ENCODE data around the gene LHX8. TPM values are rescaled to one million over a fixed set of nuclear protein-coding genes. Genes with fewer than 3 reads are reported as not detected.

The LHX8 gene
- total and polyA plus RNA-seq, 10 of the 15 experiments (the other 5 are each of a cell fraction or from before 2014, with no cell fraction given) = not detected

- POLR2A ChIA-PET = no interaction called here
- Histone ChIP-seq H3K4me2 (ENCODE audit: control insufficient read depth, insufficient read depth) (no peak overlapping the region), H3K4me1 (ENCODE audit: control insufficient read depth, insufficient read depth, low read length) (no peaks in the 10 kb centered on the region), H4K20me1 (ENCODE audit: control insufficient read depth, insufficient read depth) (no peaks in the 10 kb centered on the region), H3K9me3 (replicated peaks; ENCODE audit: control insufficient read depth, insufficient read depth, low read length) (no peaks in the 10 kb centered on the region; the same call in 2 of the 3 replicates), H3K9ac (ENCODE audit: control insufficient read depth, insufficient read depth, low read length) (no peak overlapping the region), H2AFZ (ENCODE audit: control insufficient read depth, low read depth, low read length) (no peak overlapping the region), H3K27me3 (replicated peaks in 1 of 2; ENCODE audit: control insufficient read depth in 2 of 2, insufficient read depth in 2 of 2, low read length in 1 of 2) (peaks cover 9 to 34% of the 10 kb centered on the region in 2 experiments), H3K4me3 (no peak overlapping the region), H3K27ac (ENCODE audit: control insufficient read depth, insufficient read depth) (no peak overlapping the region), H3K79me2 (ENCODE audit: control insufficient read depth, insufficient read depth, low read length) (no peaks in the 10 kb centered on the region), H3K36me3 (ENCODE audit: control insufficient read depth in 2 of 2, insufficient read depth in 2 of 2, low read length in 1 of 2) (no peaks in the 10 kb centered on the region)
- 1% methylated on average over 30 of the region's 37 CpGs for WGBS (ENCODE audit: insufficient coverage, insufficient replicate concordance, low lambda C conversion rate, missing lambda C conversion rate)
- SMC1A ChIA-PET (ENCODE audit: uncharacterized antibody, unreplicated experiment) = no interaction called here
- intact Hi-C loops (cut with micrococcal nuclease; ENCODE audit: unreplicated experiment) (no loop called here), in situ Hi-C loops (cut with MboI) (no loop called here)
- RAD21 ChIA-PET (ENCODE audit: unreplicated experiment) = no interaction called here
- CTCF ChIA-PET = no interaction called here
- TF ChIP-seq SMAD5 (IDR thresholded peaks at IDR 0.05; ENCODE audit: low read depth) (no peak), RUNX3 (IDR thresholded peaks at IDR 0.05; ENCODE audit: low read length) (no peak), RCOR1 (conservative IDR thresholded peaks at IDR 0.05; ENCODE audit: low read depth, low read length) (no peak), BHLHE40 (IDR thresholded peaks at IDR 0.05; ENCODE audit: borderline replicate concordance in 1 of 2, low read depth in 2 of 2, low read length in 1 of 2) (no peak), EED (IDR thresholded peaks at IDR 0.05; ENCODE audit: low read depth) (no peak), BMI1 (IDR thresholded peaks at IDR 0.05; ENCODE audit: borderline replicate concordance) (no peak), HCFC1 (IDR thresholded peaks at IDR 0.05; ENCODE audit: low read length) (no peak), EP300 (IDR thresholded peaks at IDR 0.05; ENCODE audit: borderline replicate concordance in 1 of 2, control insufficient read depth in 1 of 2, low read depth in 2 of 2, low read length in 2 of 2) (no peak)
- DNase-seq (ENCODE audit: low read depth, low spot score) (no peak), FAIRE-seq (no peak), ATAC-seq (no peak)
- no TSS peak for BruUV-seq (replicated peaks)
Measured at GRCh38 chr1:75136921-75137641, 2.9 kb downstream of the LHX8 start.

- H3K79me2 ChIP-seq (ENCODE audit: control insufficient read depth, insufficient read depth, low read length) = no peaks in the 10 kb centered on the region
- H4K20me1 ChIP-seq (ENCODE audit: control insufficient read depth, insufficient read depth) = no peaks in the 10 kb centered on the region
- no peak overlapping the region for H2AFZ ChIP-seq (ENCODE audit: control insufficient read depth, low read depth, low read length)
- in situ Hi-C loops (cut with MboI) (no loop called here), intact Hi-C loops (cut with micrococcal nuclease; ENCODE audit: unreplicated experiment) (no loop called here)
- 33% methylated on average over 2 of the region's 2 CpGs for WGBS (ENCODE audit: insufficient coverage, insufficient replicate concordance, low lambda C conversion rate, missing lambda C conversion rate)
- ChIA-PET CTCF (no interaction called here), SMC1A (ENCODE audit: uncharacterized antibody, unreplicated experiment) (no interaction called here), RAD21 (ENCODE audit: unreplicated experiment) (no interaction called here), POLR2A (no interaction called here)
- no peaks in the 10 kb centered on the region for H3K4me1 ChIP-seq (ENCODE audit: control insufficient read depth, insufficient read depth, low read length)
- no peaks in the 10 kb centered on the region for H3K27me3 ChIP-seq (replicated peaks in 1 of 2; ENCODE audit: control insufficient read depth in 2 of 2, insufficient read depth in 2 of 2, low read length in 1 of 2)
- no peak for FAIRE-seq
- no peak overlapping the region for H3K27ac ChIP-seq (ENCODE audit: control insufficient read depth, insufficient read depth)
- DNase-seq (ENCODE audit: low read depth, low spot score) = no peak
- no peak overlapping the region for H3K4me3 ChIP-seq
- no peak overlapping the region for H3K4me2 ChIP-seq (ENCODE audit: control insufficient read depth, insufficient read depth)
- H3K9ac ChIP-seq (ENCODE audit: control insufficient read depth, insufficient read depth, low read length) = no peak overlapping the region
- ATAC-seq = no peak
- no peaks in the 10 kb centered on the region for H3K9me3 ChIP-seq (replicated peaks; ENCODE audit: control insufficient read depth, insufficient read depth, low read length)
- no peaks in the 10 kb centered on the region for H3K36me3 ChIP-seq (ENCODE audit: control insufficient read depth in 2 of 2, insufficient read depth in 2 of 2, low read length in 1 of 2)
- no TSS peak for BruUV-seq (replicated peaks)
- TF ChIP-seq BRCA1 (IDR thresholded peaks at IDR 0.05; ENCODE audit: low read depth, low read length) (no peak), SIX5 (IDR thresholded peaks at IDR 0.05; ENCODE audit: low read depth, low read length, severe bottlenecking) (no peak), ETV6 (conservative IDR thresholded peaks at IDR 0.05 in 1 of 2, IDR thresholded peaks at IDR 0.05 in 1 of 2; ENCODE audit: borderline replicate concordance in 1 of 2, low read depth in 1 of 2) (no peak), PKNOX1 (IDR thresholded peaks at IDR 0.05) (no peak), NFIC (IDR thresholded peaks at IDR 0.05; ENCODE audit: low read depth, low read length) (no peak), BHLHE40 (IDR thresholded peaks at IDR 0.05; ENCODE audit: borderline replicate concordance in 1 of 2, low read depth in 2 of 2, low read length in 1 of 2) (no peak), CTCF (IDR thresholded peaks at IDR 0.05 in 2 of 3, conservative IDR thresholded peaks at IDR 0.05 in 1 of 3; ENCODE audit: control insufficient read depth in 2 of 3, extremely low read depth in 1 of 3, insufficient read depth in 1 of 3, low read depth in 3 of 3, low read length in 3 of 3) (no peak), HDGF (IDR thresholded peaks at IDR 0.05) (no peak)
Measured at GRCh38 chr1:75152092-75152491, 17.9 kb downstream of the LHX8 start.
